HCT116 (cell line): ENCODE data around the gene BBX. TPM values are rescaled to one million over a fixed set of nuclear protein-coding genes. Genes with fewer than 3 reads are reported as not detected.

ENCODE experiments used
- ATAC-seq: fragments of 200-7000 bp; cut with Tn5 transposase; 2 replicates; pipeline ENCODE4 v1.9.1; 2020; ENCODE audit warnings: mild to moderate bottlenecking, moderate library complexity
- BruUV-seq: library from RNA; stranded (reverse); fragments of 400-500 nt; replicated peaks from 2 replicates; lab custom pipeline; 2021; lab: Mats Ljungman, UMichigan
- CTCF ChIA-PET: fragments of 300-600 bp; sonication (Branson Sonifier 250); formaldehyde crosslinking; loops from one replicate; lab custom pipeline; 2021; ENCODE audit warnings: antibody characterized with exemption; lab: Charles Lee
- POLR2A ChIA-PET: fragments of 300-600, 350-600 bp; sonication (Branson Sonifier 250); formaldehyde crosslinking; loops from one replicate; lab custom pipeline; 2021; ENCODE audit warnings: antibody characterized with exemption; lab: Charles Lee
- RAD21 ChIA-PET, 2 experiments: fragments of 300-600 bp; sonication (Branson Sonifier 250); formaldehyde crosslinking; loops; one replicate each; lab custom pipeline; 2023; ENCODE audit warnings: low total read pairs in 2 of 2; ENCODE audit not compliant: uncharacterized antibody in 2 of 2, unreplicated experiment in 2 of 2, low non-redundant PET in 1 of 2; lab: Charles Lee
- DNase-seq: peaks from one replicate; pipeline ENCODE4 v3.0.0-alpha.2; 2010; ENCODE audit warnings: low read depth, low spot score
- H2AFZ ChIP-seq: fragments of 200-600 bp; shearing (Covaris generic), sonication (generic); 2 replicates; pipeline ENCODE4 v1.6.1; 2017; ENCODE audit warnings: low read depth, mixed run types, mixed read lengths, antibody characterized with exemption, low read length; ENCODE audit not compliant: poor library complexity, severe bottlenecking
- H3K27ac ChIP-seq: 2 replicates; pipeline ENCODE4 v1.5.1; 2012; ENCODE audit warnings: low read depth, low read length
- H3K27me3 ChIP-seq: fragments of 200-600 bp; sonication (generic); 2 replicates; pipeline ENCODE4 v1.6.1; 2016; ENCODE audit warnings: mixed run types, low read length, mixed read lengths; ENCODE audit not compliant: insufficient read depth
- H3K36me3 ChIP-seq, 2 experiments: fragments of 200-500 bp in 1 of 2; fragments of 200-600 bp in 1 of 2; sonication (Bioruptor generic) in 1 of 2; sonication (generic) in 1 of 2; 2 replicates each; pipeline versions ENCODE4 v1.5.1 to v1.6.1; 2014 to 2016; ENCODE audit warnings: low read length in 2 of 2, inconsistent platforms in 1 of 2, mixed read lengths in 1 of 2, mixed run types in 1 of 2; ENCODE audit not compliant: insufficient read depth in 2 of 2, control insufficient read depth in 1 of 2
- H3K4me1 ChIP-seq, 2 experiments: fragments of 200-600 bp in 1 of 2; sonication (generic) in 1 of 2; 2 replicates each; pipeline versions ENCODE4 v1.5.1 to v1.6.1; 2012 to 2017; ENCODE audit warnings: low read length in 2 of 2, inconsistent platforms in 1 of 2, mild to moderate bottlenecking in 1 of 2, mixed read lengths in 1 of 2, mixed run types in 1 of 2, moderate library complexity in 1 of 2; ENCODE audit not compliant: insufficient read depth in 2 of 2, control insufficient read depth in 1 of 2
- H3K4me2 ChIP-seq: fragments of 200-600 bp; sonication (generic); 2 replicates; pipeline ENCODE4 v1.6.1; 2017; ENCODE audit warnings: mixed run types, low read length, mixed read lengths
- H3K4me3 ChIP-seq, 2 experiments: fragments of 200-600 bp in 1 of 2; sonication (generic) in 1 of 2; replicated peaks in 1 of 2; 2 replicates each; pipeline ENCODE4 v1.5.1; 2011 to 2016; ENCODE audit warnings: low read length in 2 of 2, control low read depth in 1 of 2, low read depth in 1 of 2, mild to moderate bottlenecking in 1 of 2, mixed read lengths in 1 of 2, mixed run types in 1 of 2
- H3K79me2 ChIP-seq: fragments of 200-600 bp; sonication (generic); 2 replicates; pipeline ENCODE4 v1.6.1; 2017; ENCODE audit warnings: mild to moderate bottlenecking, mixed run types, low read length, moderate library complexity, mixed read lengths; ENCODE audit not compliant: insufficient read depth
- H3K9ac ChIP-seq: fragments of 200-600 bp; sonication (generic); 2 replicates; pipeline ENCODE4 v1.6.1; 2016; ENCODE audit warnings: low read length, mixed read lengths
- H3K9me2 ChIP-seq: fragments of 200-600 bp; sonication (generic), shearing (Covaris generic); 2 replicates; pipeline ENCODE4 v1.6.1; 2017; ENCODE audit warnings: mixed run types, mild to moderate bottlenecking, moderate library complexity; ENCODE audit not compliant: insufficient read depth
- H3K9me3 ChIP-seq, 2 experiments: fragments of 200-500 bp in 1 of 2; fragments of 200-600 bp in 1 of 2; sonication (Bioruptor generic) in 1 of 2; sonication (generic) in 1 of 2; 2 replicates each; pipeline ENCODE4 v1.6.1; 2014 to 2017; ENCODE audit warnings: low read length in 2 of 2, mixed read lengths in 2 of 2, inconsistent platforms in 1 of 2, low read depth in 1 of 2, mild to moderate bottlenecking in 1 of 2, mixed run types in 1 of 2, moderate library complexity in 1 of 2; ENCODE audit not compliant: control insufficient read depth in 1 of 2, insufficient read depth in 1 of 2
- H4K20me1 ChIP-seq: fragments of 200-600 bp; sonication (generic), shearing (Covaris generic); 2 replicates; pipeline ENCODE4 v1.6.1; 2017; ENCODE audit warnings: mixed run types, mild to moderate bottlenecking, moderate library complexity; ENCODE audit not compliant: insufficient read depth
- CBX3 ChIP-seq: IDR thresholded peaks from 2 replicates; pipeline ENCODE4 v1.6.1; 2012; ENCODE audit warnings: low read depth
- CEBPB ChIP-seq: IDR thresholded peaks from 2 replicates; pipeline ENCODE4 v1.6.1; 2012; ENCODE audit warnings: low read depth
- CTCF ChIP-seq, 3 experiments: fragments of 200-600 bp in 1 of 3; sonication (generic) in 1 of 3; IDR thresholded peaks in 2 of 3; conservative IDR thresholded peaks in 1 of 3; 2 replicates each; pipeline ENCODE4 v1.5.1; 2012 to 2017; ENCODE audit warnings: low read depth in 2 of 3, low read length in 2 of 3, antibody characterized with exemption in 1 of 3, borderline replicate concordance in 1 of 3, control low read depth in 1 of 3, mild to moderate bottlenecking in 1 of 3, mixed read lengths in 1 of 3, mixed run types in 1 of 3, moderate library complexity in 1 of 3; ENCODE audit not compliant: insufficient read depth in 1 of 3
- EGR1 ChIP-seq: IDR thresholded peaks from 2 replicates; pipeline ENCODE4 v1.6.1; 2012; ENCODE audit warnings: low read depth
- EZH2 ChIP-seq: fragments of 200-600 bp; sonication (generic); IDR thresholded peaks from 2 replicates; pipeline ENCODE4 v1.6.1; 2017; ENCODE audit warnings: antibody characterized with exemption, mixed run types
- POLR2A ChIP-seq: IDR thresholded peaks from 2 replicates; pipeline ENCODE4 v1.7.0; 2011; ENCODE audit warnings: borderline replicate concordance; ENCODE audit not compliant: insufficient read depth, insufficient read length; ENCODE audit errors: extremely low read depth
- POLR2AphosphoS5 ChIP-seq: IDR thresholded peaks from 2 replicates; pipeline ENCODE4 v1.6.1; 2011; ENCODE audit warnings: mild to moderate bottlenecking, low read depth, low read length, moderate library complexity
- RAD21 ChIP-seq: IDR thresholded peaks from 2 replicates; pipeline ENCODE4 v1.6.1; 2012; ENCODE audit warnings: low read depth, mild to moderate bottlenecking
- SIN3A ChIP-seq: IDR thresholded peaks from 2 replicates; pipeline ENCODE4 v1.6.1; 2012; ENCODE audit warnings: low read depth
- SP1 ChIP-seq: IDR thresholded peaks from 2 replicates; pipeline ENCODE4 v1.6.1; 2012; ENCODE audit warnings: low read depth
- SRF ChIP-seq: IDR thresholded peaks from 2 replicates; pipeline ENCODE4 v1.6.1; 2012; ENCODE audit warnings: low read depth
- TCF7L2 ChIP-seq: IDR thresholded peaks from 2 replicates; pipeline ENCODE4 v1.7.0; 2011; ENCODE audit warnings: borderline replicate concordance, inconsistent platforms; ENCODE audit not compliant: insufficient read depth, insufficient read length; ENCODE audit errors: extremely low read depth
- YY1 ChIP-seq: IDR thresholded peaks from 2 replicates; pipeline ENCODE4 v1.6.1; 2011; ENCODE audit warnings: low read length, low read depth, moderate library complexity, mild to moderate bottlenecking; ENCODE audit not compliant: insufficient replicate concordance; ENCODE audit errors: extremely low read depth
- ZFX ChIP-seq: fragments of 450-650 bp; IDR thresholded peaks from 2 replicates; pipeline ENCODE4 v1.6.1; 2017
- ZNF274 ChIP-seq: fragments of 200-500 bp; sonication (Bioruptor generic); IDR thresholded peaks from 2 replicates; pipeline ENCODE4 v1.6.1; 2014; ENCODE audit warnings: mild to moderate bottlenecking, low read depth, low read length, inconsistent platforms
- intact Hi-C: fragments of 100-400 bp; cut with micrococcal nuclease; formaldehyde crosslinking; loops from 2 replicates; pipeline ENCODE4 v1.10.0; 2022
- total RNA-seq: library from RNA; stranded (reverse); gene quantifications from one replicate; pipeline ENCODE4 v1.2.1, GENCODE V29; 2021; ENCODE audit not compliant: unreplicated experiment

Gene BBX
- total RNA-seq, 1 experiment from 2014 or later, result 55.6 TPM

GRCh38 chr3:107847791-107848190 lies 325.0 kb downstream of the BBX start:
- no TSS peak for BruUV-seq
- ATAC-seq (no peak), DNase-seq (no peak)
- Histone ChIP-seq H3K4me3 (no peak overlapping the region), H3K27me3 (no peaks in the 10 kb centered on the region), H3K9me3 (no peaks in the 10 kb centered on the region), H3K4me2 (no peak overlapping the region), H3K9me2 (no peaks in the 10 kb centered on the region), H3K27ac (no peak overlapping the region), H2AFZ (no peak overlapping the region), H3K36me3 (no peaks in the 10 kb centered on the region), H4K20me1 (no peaks in the 10 kb centered on the region), H3K79me2 (no peaks in the 10 kb centered on the region), H3K4me1 (peaks cover 0 to 3% of the 10 kb centered on the region in 2 experiments; a peak in 1 of 4 replicates), H3K9ac (no peak overlapping the region)
- intact Hi-C loops, result loop anchor here (2.0 to 5.0 kb wide), 4 partner anchors 171 to 611 kb away; no protein-coding TSS in a partner anchor
- TF ChIP-seq SIN3A, result no peak
- no peak for TF ChIP-seq CTCF (IDR thresholded peaks at IDR 0.05 in 2 of 3, conservative IDR thresholded peaks at IDR 0.05 in 1 of 3; ENCODE audit: borderline replicate concordance in 1 of 3, insufficient read depth in 1 of 3, low read depth in 2 of 3, low read length in 2 of 3)
- no peak for TF ChIP-seq POLR2A
- no peak for TF ChIP-seq YY1
- no peak for TF ChIP-seq EGR1
- TF ChIP-seq SRF, result no peak
- TF ChIP-seq RAD21, result no peak
- TF ChIP-seq ZNF274, result no peak
- TF ChIP-seq ZFX, result no peak
- TF ChIP-seq EZH2, result no peak
- no peak for TF ChIP-seq SP1
- no peak for TF ChIP-seq POLR2AphosphoS5
- TF ChIP-seq CBX3, result no peak
- TF ChIP-seq CEBPB, result no peak
- TF ChIP-seq TCF7L2, result no peak
- CTCF ChIA-PET, result interaction anchor here (1.6 kb wide), 1 partner anchor 705 kb away, joined by 4 read pairs; no protein-coding TSS in a partner anchor
- POLR2A ChIA-PET, result no interaction called here
- RAD21 ChIA-PET, result no interaction called here
